Testis (tissue), 2 donors: ENCODE data around the gene NUP88.

ENCODE experiments used
- POLR2A ChIP-seq: fragments of 450-650 bp; IDR thresholded peaks from one replicate; pipeline ENCODE4 v1.6.1; 2017; ENCODE audit warnings: antibody characterized with exemption, mild to moderate bottlenecking, moderate library complexity
- TF ChIP-seq, protein P1 (sequence below), 3 experiments: fragments of 450-650 bp in 2 of 3; fragments of 200-600 bp in 1 of 3; sonication (generic) in 1 of 3; IDR thresholded peaks; one replicate each; pipeline ENCODE4 v1.5.1; 2016 to 2019; ENCODE audit warnings: antibody characterized with exemption in 3 of 3, mild to moderate bottlenecking in 2 of 3, moderate library complexity in 1 of 3

DNA sequence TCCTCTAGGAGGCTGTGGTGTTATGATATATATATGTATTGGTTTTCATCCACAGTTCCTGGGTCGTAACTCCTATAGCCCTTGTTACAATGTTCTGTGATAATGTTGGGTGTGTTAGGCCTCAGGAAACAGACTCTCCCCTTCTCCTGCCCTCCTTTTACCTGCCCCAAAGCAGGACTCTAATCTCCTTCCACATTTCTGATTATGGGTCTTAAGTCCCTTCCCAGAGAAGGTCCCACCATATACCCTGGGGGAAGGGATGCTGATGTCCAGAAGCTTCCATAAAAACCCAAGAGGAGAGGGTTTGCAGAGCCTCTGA lies 19.9 kb upstream of the NUP88 start:
- TF ChIP-seq, protein P1, sequence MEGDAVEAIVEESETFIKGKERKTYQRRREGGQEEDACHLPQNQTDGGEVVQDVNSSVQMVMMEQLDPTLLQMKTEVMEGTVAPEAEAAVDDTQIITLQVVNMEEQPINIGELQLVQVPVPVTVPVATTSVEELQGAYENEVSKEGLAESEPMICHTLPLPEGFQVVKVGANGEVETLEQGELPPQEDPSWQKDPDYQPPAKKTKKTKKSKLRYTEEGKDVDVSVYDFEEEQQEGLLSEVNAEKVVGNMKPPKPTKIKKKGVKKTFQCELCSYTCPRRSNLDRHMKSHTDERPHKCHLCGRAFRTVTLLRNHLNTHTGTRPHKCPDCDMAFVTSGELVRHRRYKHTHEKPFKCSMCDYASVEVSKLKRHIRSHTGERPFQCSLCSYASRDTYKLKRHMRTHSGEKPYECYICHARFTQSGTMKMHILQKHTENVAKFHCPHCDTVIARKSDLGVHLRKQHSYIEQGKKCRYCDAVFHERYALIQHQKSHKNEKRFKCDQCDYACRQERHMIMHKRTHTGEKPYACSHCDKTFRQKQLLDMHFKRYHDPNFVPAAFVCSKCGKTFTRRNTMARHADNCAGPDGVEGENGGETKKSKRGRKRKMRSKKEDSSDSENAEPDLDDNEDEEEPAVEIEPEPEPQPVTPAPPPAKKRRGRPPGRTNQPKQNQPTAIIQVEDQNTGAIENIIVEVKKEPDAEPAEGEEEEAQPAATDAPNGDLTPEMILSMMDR (IDR thresholded peaks at IDR 0.05) = no peak
- no peak for TF ChIP-seq POLR2A
